ENCODE data around the gene CD48.

Gene CD48

DNA sequence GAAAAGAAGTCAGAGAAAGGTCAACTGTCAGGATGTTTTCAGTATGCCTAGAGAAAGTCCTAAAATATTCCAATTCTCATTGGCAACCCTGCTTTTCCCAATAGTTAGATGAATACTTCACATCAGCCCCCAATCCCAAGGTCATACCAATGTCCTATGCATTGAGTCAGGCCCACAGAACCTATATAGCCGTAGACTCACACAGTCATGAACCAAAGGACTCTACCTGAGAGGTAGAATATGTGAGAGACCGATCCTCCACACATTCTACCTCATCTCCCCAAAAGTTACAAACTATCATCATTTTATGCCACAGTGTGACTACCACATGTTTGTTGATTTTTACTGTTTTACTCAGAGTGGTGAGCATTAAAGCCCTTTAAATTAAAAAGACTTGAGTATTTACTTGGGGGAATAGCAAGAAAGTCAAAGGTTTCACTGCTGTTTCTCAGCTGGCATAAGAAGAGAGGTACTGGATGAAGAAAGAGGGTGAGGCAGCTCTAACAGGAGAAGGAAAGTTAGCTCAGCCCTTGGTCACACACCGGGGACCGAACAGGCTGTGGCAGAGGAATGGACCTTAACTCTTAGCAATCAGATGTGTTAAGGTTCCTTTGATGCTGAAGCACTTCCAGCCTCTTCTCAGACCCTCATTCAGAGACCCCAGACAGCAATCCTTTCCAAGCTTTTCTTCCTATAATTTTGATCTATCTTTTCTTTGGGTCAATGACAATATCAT lies 937 bp downstream of the CD48 start:
- Histone ChIP-seq H2AFZ (ENCODE audit: low read depth, low read length) (no peak overlapping the region), H3K4ac (ENCODE audit: low read depth in 1 of 2, low read length in 2 of 2) (no peak overlapping the region), H3K9ac (ENCODE audit: low read length) (no peak overlapping the region), H3K27ac (ENCODE audit: low read length, poor library complexity, severe bottlenecking) (no peak overlapping the region), H4K8ac (ENCODE audit: low read length) (no peak overlapping the region), H2BK15ac (ENCODE audit: low read depth, poor library complexity, severe bottlenecking) (no peak overlapping the region), H2AK5ac (ENCODE audit: low read length, severe bottlenecking) (no peak overlapping the region), H3K36me3 (ENCODE audit: control insufficient read depth in 1 of 2, insufficient read depth in 2 of 2, low read depth in 1 of 2, low read length in 2 of 2) (no peaks in the 10 kb centered on the region), H2BK120ac (ENCODE audit: low read depth, low read length) (no peak overlapping the region), H2BK5ac (ENCODE audit: low read depth, low read length, poor library complexity, severe bottlenecking) (no peak overlapping the region), H3K4me2 (ENCODE audit: low read length, poor library complexity, severe bottlenecking) (no peak overlapping the region), H3K14ac (ENCODE audit: low read length in 2 of 2) (no peak overlapping the region), H3K27me3 (ENCODE audit: control insufficient read depth in 1 of 2, insufficient read depth in 1 of 2, low read length in 2 of 2) (peaks cover 5 to 34% of the 10 kb centered on the region in 2 experiments), H4K91ac (ENCODE audit: low read length) (no peak overlapping the region), H3K4me1 (ENCODE audit: control insufficient read depth, insufficient read depth, low read depth, low read length) (no peaks in the 10 kb centered on the region), H2BK12ac (ENCODE audit: low read length in 2 of 2) (no peak overlapping the region), H3K23ac (ENCODE audit: low read length in 2 of 2) (no peak overlapping the region), H3K9me3 (ENCODE audit: control insufficient read depth, low read length) (no peaks in the 10 kb centered on the region), H3K18ac (ENCODE audit: low read depth in 1 of 2, low read length in 2 of 2) (no peak overlapping the region), H3K4me3 (ENCODE audit: insufficient read depth in 1 of 2, low read depth in 1 of 2, low read length in 2 of 2) (no peak overlapping the region), H3K79me1 (replicated peaks; ENCODE audit: low read length, poor library complexity, severe bottlenecking) (no peaks in the 10 kb centered on the region)
- WGBS: 90% methylated on average over 3 of the region's 4 CpGs
- no peak for DNase-seq

DNA sequence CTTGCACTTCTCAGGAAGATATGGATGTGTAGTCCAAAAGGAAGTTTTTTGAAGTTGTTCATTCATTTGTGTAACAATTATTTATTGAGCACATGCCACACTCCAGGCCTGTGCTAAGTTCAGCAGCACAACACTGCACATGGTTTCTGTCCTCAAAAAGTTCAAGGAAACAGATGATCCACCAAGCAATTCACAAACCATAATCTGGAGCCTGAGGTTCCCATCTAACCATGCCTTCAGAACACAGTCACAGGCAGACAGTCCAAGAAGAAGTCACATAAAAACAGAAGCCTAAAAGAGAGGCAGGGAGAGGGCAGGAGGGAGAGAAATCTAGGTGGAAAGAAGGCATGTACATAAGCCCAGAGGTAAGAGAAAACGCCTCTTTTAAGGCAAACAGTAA lies 1.9 kb downstream of the CD48 start:
- Histone ChIP-seq H3K36me3 (ENCODE audit: control insufficient read depth in 1 of 2, insufficient read depth in 2 of 2, low read depth in 1 of 2, low read length in 2 of 2) (no peaks in the 10 kb centered on the region), H2BK15ac (ENCODE audit: low read depth, poor library complexity, severe bottlenecking) (no peak overlapping the region), H3K4me3 (ENCODE audit: insufficient read depth in 1 of 2, low read depth in 1 of 2, low read length in 2 of 2) (no peak overlapping the region), H2AFZ (ENCODE audit: low read depth, low read length) (no peak overlapping the region), H3K4me2 (ENCODE audit: low read length, poor library complexity, severe bottlenecking) (no peak overlapping the region), H3K18ac (ENCODE audit: low read depth in 1 of 2, low read length in 2 of 2) (no peak overlapping the region), H3K9ac (ENCODE audit: low read length) (no peak overlapping the region), H3K79me1 (replicated peaks; ENCODE audit: low read length, poor library complexity, severe bottlenecking) (no peaks in the 10 kb centered on the region), H3K4me1 (ENCODE audit: control insufficient read depth, insufficient read depth, low read depth, low read length) (no peaks in the 10 kb centered on the region), H2BK12ac (ENCODE audit: low read length in 2 of 2) (no peak overlapping the region), H3K4ac (ENCODE audit: low read depth in 1 of 2, low read length in 2 of 2) (no peak overlapping the region), H4K8ac (ENCODE audit: low read length) (no peak overlapping the region), H3K14ac (ENCODE audit: low read length in 2 of 2) (no peak overlapping the region), H3K9me3 (ENCODE audit: control insufficient read depth, low read length) (no peaks in the 10 kb centered on the region), H3K27ac (ENCODE audit: low read length, poor library complexity, severe bottlenecking) (no peak overlapping the region), H3K27me3 (ENCODE audit: control insufficient read depth in 1 of 2, insufficient read depth in 1 of 2, low read length in 2 of 2) (peaks cover 5 to 34% of the 10 kb centered on the region in 2 experiments), H2AK5ac (ENCODE audit: low read length, severe bottlenecking) (no peak overlapping the region), H2BK5ac (ENCODE audit: low read depth, low read length, poor library complexity, severe bottlenecking) (no peak overlapping the region), H4K91ac (ENCODE audit: low read length) (no peak overlapping the region), H3K23ac (ENCODE audit: low read length in 2 of 2) (no peak overlapping the region), H2BK120ac (ENCODE audit: low read depth, low read length) (no peak overlapping the region)
- WGBS: 67% methylated on average over 1 of the region's 1 CpG
- no peak for DNase-seq

DNA sequence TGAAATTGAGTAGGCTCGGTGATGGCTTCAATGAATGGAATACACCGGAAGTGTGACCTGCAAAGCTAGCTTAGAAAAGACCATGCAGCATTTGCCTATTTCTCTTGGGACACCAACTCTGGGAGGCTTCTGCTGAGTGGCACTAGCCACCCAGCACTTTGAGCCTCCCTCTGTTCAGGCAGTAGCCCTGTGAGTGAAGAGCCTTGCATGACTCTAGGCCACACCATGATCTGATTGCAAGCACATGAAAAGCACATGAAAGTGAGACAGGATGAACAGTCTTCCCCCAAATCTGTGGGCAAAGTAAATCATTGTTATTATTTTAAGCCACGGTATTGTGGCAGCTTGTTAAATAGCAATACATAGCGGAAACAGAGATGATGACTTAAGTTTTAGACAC lies 2.8 kb downstream of the CD48 start:
- Histone ChIP-seq H3K9ac (ENCODE audit: low read length) (no peak overlapping the region), H2BK120ac (ENCODE audit: low read depth, low read length) (no peak overlapping the region), H4K91ac (ENCODE audit: low read length) (no peak overlapping the region), H3K27ac (ENCODE audit: low read length, poor library complexity, severe bottlenecking) (no peak overlapping the region), H2BK12ac (ENCODE audit: low read length in 2 of 2) (no peak overlapping the region), H2BK5ac (ENCODE audit: low read depth, low read length, poor library complexity, severe bottlenecking) (no peak overlapping the region), H3K18ac (ENCODE audit: low read depth in 1 of 2, low read length in 2 of 2) (no peak overlapping the region), H2AK5ac (ENCODE audit: low read length, severe bottlenecking) (no peak overlapping the region), H2AFZ (ENCODE audit: low read depth, low read length) (no peak overlapping the region), H3K4me1 (ENCODE audit: control insufficient read depth, insufficient read depth, low read depth, low read length) (no peaks in the 10 kb centered on the region), H3K9me3 (ENCODE audit: control insufficient read depth, low read length) (no peaks in the 10 kb centered on the region), H3K23ac (ENCODE audit: low read length in 2 of 2) (no peak overlapping the region), H3K27me3 (ENCODE audit: control insufficient read depth in 1 of 2, insufficient read depth in 1 of 2, low read length in 2 of 2) (peaks cover 5 to 34% of the 10 kb centered on the region in 2 experiments), H4K8ac (ENCODE audit: low read length) (no peak overlapping the region), H3K4me3 (ENCODE audit: insufficient read depth in 1 of 2, low read depth in 1 of 2, low read length in 2 of 2) (no peak overlapping the region), H3K79me1 (replicated peaks; ENCODE audit: low read length, poor library complexity, severe bottlenecking) (no peaks in the 10 kb centered on the region), H3K4ac (ENCODE audit: low read depth in 1 of 2, low read length in 2 of 2) (no peak overlapping the region), H3K36me3 (ENCODE audit: control insufficient read depth in 1 of 2, insufficient read depth in 2 of 2, low read depth in 1 of 2, low read length in 2 of 2) (no peaks in the 10 kb centered on the region), H3K14ac (ENCODE audit: low read length in 2 of 2) (no peak overlapping the region), H2BK15ac (ENCODE audit: low read depth, poor library complexity, severe bottlenecking) (no peak overlapping the region), H3K4me2 (ENCODE audit: low read length, poor library complexity, severe bottlenecking) (no peak overlapping the region)
- DNase-seq: no peak
- 93% methylated on average over 4 of the region's 4 CpGs for WGBS

DNA sequence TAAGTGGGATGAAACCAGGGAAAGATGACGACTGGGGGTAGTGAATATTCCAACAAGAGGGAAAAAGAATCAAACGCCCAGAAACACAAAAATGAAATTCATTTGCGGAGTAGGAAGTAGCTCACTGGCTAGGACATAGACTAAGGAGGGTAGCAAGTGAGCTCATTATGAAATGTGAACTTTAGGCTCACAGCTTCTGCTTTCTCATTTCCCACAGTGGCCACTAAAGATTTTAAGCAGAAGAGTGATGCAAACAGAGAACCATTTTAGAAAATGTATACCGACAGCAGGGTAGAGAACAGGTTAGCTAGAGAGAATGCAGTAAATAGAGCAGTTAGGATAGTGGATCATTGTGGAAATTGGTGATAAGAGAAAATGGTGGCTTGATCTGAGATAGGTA lies 3.5 kb downstream of the CD48 start:
- no peak overlapping the region for H2AK5ac ChIP-seq (ENCODE audit: low read length, severe bottlenecking)
- H3K4me2 ChIP-seq (ENCODE audit: low read length, poor library complexity, severe bottlenecking): no peak overlapping the region
- no peak for DNase-seq
- H3K18ac ChIP-seq (ENCODE audit: low read depth in 1 of 2, low read length in 2 of 2): no peak overlapping the region
- H3K36me3 ChIP-seq (ENCODE audit: control insufficient read depth in 1 of 2, insufficient read depth in 2 of 2, low read depth in 1 of 2, low read length in 2 of 2): no peaks in the 10 kb centered on the region
- H3K9me3 ChIP-seq (ENCODE audit: control insufficient read depth, low read length): no peaks in the 10 kb centered on the region
- H2BK15ac ChIP-seq (ENCODE audit: low read depth, poor library complexity, severe bottlenecking): no peak overlapping the region
- H3K4ac ChIP-seq (ENCODE audit: low read depth in 1 of 2, low read length in 2 of 2): no peak overlapping the region
- peaks cover 5 to 38% of the 10 kb centered on the region in 2 experiments for H3K27me3 ChIP-seq (ENCODE audit: control insufficient read depth in 1 of 2, insufficient read depth in 1 of 2, low read length in 2 of 2)
- WGBS: 89% methylated on average over 4 of the region's 4 CpGs
- H3K27ac ChIP-seq (ENCODE audit: low read length, poor library complexity, severe bottlenecking): no peak overlapping the region
- H3K14ac ChIP-seq (ENCODE audit: low read length in 2 of 2): no peak overlapping the region
- H3K4me1 ChIP-seq (ENCODE audit: control insufficient read depth, insufficient read depth, low read depth, low read length): no peaks in the 10 kb centered on the region
- no peak overlapping the region for H3K23ac ChIP-seq (ENCODE audit: low read length in 2 of 2)
- no peak overlapping the region for H3K9ac ChIP-seq (ENCODE audit: low read length)
- no peak overlapping the region for H4K8ac ChIP-seq (ENCODE audit: low read length)
- no peaks in the 10 kb centered on the region for H3K79me1 ChIP-seq (replicated peaks; ENCODE audit: low read length, poor library complexity, severe bottlenecking)
- no peak overlapping the region for H2BK5ac ChIP-seq (ENCODE audit: low read depth, low read length, poor library complexity, severe bottlenecking)
- no peak overlapping the region for H2AFZ ChIP-seq (ENCODE audit: low read depth, low read length)
- H3K4me3 ChIP-seq (ENCODE audit: insufficient read depth in 1 of 2, low read depth in 1 of 2, low read length in 2 of 2): no peak overlapping the region
- H2BK12ac ChIP-seq (ENCODE audit: low read length in 2 of 2): no peak overlapping the region
- H4K91ac ChIP-seq (ENCODE audit: low read length): no peak overlapping the region
- H2BK120ac ChIP-seq (ENCODE audit: low read depth, low read length): no peak overlapping the region

Data from mesenchymal stem cell (in vitro differentiated cells and primary cell).